ENCODE measurements around the gene GAS5. TPM values are rescaled to one million over a fixed set of nuclear protein-coding genes. Genes with fewer than 3 reads are reported as not detected.
A peak's percentile ranks its signal among the peaks of the same experiment; 100 is the strongest.

Gene GAS5
- total RNA-seq, 2 donors from 2014 or later, result 456 to 587 TPM

DNA sequence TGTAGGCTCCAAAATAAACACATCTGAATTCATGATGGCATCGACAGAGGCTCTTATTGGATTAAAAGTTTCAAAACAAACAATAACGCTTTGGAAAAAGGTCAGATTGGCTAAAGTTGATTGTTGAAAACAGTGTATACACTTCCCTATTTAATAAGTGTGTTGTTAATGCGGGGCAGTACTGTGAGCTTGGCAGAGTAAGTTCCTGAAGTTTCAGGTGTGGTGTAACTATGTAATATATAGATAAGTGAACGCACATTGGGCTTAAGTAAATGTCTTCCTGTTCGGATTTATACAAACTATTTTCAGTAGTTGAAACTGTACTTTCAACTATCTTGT lies 1.2 kb upstream of the GAS5 start:
- H3K9me3 ChIP-seq (ENCODE audit: control insufficient read depth, low read length), result no peaks in the 10 kb centered on the region
- TF ChIP-seq, protein P1, sequence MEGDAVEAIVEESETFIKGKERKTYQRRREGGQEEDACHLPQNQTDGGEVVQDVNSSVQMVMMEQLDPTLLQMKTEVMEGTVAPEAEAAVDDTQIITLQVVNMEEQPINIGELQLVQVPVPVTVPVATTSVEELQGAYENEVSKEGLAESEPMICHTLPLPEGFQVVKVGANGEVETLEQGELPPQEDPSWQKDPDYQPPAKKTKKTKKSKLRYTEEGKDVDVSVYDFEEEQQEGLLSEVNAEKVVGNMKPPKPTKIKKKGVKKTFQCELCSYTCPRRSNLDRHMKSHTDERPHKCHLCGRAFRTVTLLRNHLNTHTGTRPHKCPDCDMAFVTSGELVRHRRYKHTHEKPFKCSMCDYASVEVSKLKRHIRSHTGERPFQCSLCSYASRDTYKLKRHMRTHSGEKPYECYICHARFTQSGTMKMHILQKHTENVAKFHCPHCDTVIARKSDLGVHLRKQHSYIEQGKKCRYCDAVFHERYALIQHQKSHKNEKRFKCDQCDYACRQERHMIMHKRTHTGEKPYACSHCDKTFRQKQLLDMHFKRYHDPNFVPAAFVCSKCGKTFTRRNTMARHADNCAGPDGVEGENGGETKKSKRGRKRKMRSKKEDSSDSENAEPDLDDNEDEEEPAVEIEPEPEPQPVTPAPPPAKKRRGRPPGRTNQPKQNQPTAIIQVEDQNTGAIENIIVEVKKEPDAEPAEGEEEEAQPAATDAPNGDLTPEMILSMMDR (conservative IDR thresholded peaks at IDR 0.05), result no peak
- peaks cover 63% of the 10 kb centered on the region for H3K36me3 ChIP-seq (ENCODE audit: control insufficient read depth, insufficient read depth, low read length)
- H3K27me3 ChIP-seq (ENCODE audit: control insufficient read depth, insufficient read depth, low read length, poor library complexity, severe bottlenecking), result no peaks in the 10 kb centered on the region
- 0 to 11% methylated on average over 1 to 5 of the region's 5 CpGs for WGBS, 2 experiments (ENCODE audit: insufficient coverage in 1 of 2, insufficient read length in 1 of 2)
- no peaks in the 10 kb centered on the region for H3K4me1 ChIP-seq (ENCODE audit: control insufficient read depth, insufficient read depth, low read length)
- H3K4me3 Mint-ChIP-seq, result peak overlapping the region; percentile 96
- no peak for DNase-seq
- H3K4me1 Mint-ChIP-seq, result peaks cover 37% of the 10 kb centered on the region
- H3K27me3 Mint-ChIP-seq (ENCODE audit: insufficient read depth), result no peaks in the 10 kb centered on the region
- H3K36me3 Mint-ChIP-seq (ENCODE audit: low read depth), result peaks cover 67% of the 10 kb centered on the region
- peak overlapping the region; percentile 74 for H3K9ac ChIP-seq (ENCODE audit: extremely low read depth, low read length, poor library complexity, severe bottlenecking)
- no peaks in the 10 kb centered on the region for H3K9me3 Mint-ChIP-seq
- peak overlapping the region; percentile 97 for H3K27ac Mint-ChIP-seq
- H3K4me3 ChIP-seq (ENCODE audit: low read length), result peak overlapping the region; percentile 99
- H3K27ac ChIP-seq (ENCODE audit: low read depth, low read length), result no peak overlapping the region

DNA sequence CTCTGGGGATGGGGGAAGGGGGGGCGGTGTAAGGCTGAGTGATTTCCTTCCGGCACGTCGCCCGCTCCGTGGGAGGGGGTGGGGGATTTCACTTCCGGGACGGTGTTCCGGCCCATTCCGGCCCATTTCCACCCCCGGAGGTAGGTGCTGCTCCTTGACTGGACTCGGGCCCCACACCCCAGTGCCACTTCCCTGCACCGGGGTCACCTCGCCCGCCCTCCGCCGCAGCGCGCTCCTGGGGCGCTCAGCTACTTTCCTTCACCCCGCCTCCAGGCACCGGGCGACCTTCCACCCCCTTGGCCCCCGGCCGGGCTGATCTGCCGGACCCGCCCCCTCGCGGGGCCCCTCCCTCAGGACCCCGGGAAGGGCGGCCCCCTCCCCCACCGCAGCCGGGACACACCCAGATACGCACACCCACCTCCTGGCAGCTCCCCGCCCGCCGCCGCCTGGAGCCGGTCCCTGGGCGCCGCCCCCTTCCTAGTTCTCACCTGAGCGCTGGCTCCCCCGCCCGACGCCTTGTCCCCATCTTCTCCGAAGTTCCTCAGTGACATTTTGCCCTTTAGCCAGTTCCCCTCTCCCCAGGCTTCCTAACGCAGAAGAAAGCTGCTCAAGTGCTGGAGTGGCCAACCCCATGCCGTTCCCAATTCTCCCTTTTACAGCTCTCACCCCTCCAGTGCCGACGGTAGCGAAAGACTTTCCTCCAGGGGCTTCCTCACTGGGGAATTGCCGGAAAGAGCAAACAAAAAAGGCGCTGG lies 654 bp upstream of the GAS5 start, which contains the start of gene ZBTB37:
TSS of gene ZBTB37 (plus strand) at position 115 of the 755 bp plus-strand sequence. CDS start 1,846 bp downstream, outside the sequence.
- H3K27me3 Mint-ChIP-seq (ENCODE audit: insufficient read depth), result no peaks in the 10 kb centered on the region
- peaks cover 37% of the 10 kb centered on the region for H3K4me1 Mint-ChIP-seq
- TF ChIP-seq, protein P1 (conservative IDR thresholded peaks at IDR 0.05), result no peak
- peak; percentile 99 for DNase-seq
- no peaks in the 10 kb centered on the region for H3K4me1 ChIP-seq (ENCODE audit: control insufficient read depth, insufficient read depth, low read length)
- H3K27ac Mint-ChIP-seq, result peak within 1 kb of the TSS; percentile 99
- peak within 1 kb of the TSS; percentile 96 for H3K4me3 Mint-ChIP-seq
- H3K9ac ChIP-seq (ENCODE audit: extremely low read depth, low read length, poor library complexity, severe bottlenecking), result peak within 1 kb of the TSS; percentile 100
- H3K36me3 ChIP-seq (ENCODE audit: control insufficient read depth, insufficient read depth, low read length), result peaks cover 64% of the 10 kb centered on the region
- H3K36me3 Mint-ChIP-seq (ENCODE audit: low read depth), result peaks cover 67% of the 10 kb centered on the region
- H3K9me3 ChIP-seq (ENCODE audit: control insufficient read depth, low read length), result no peaks in the 10 kb centered on the region
- no peaks in the 10 kb centered on the region for H3K9me3 Mint-ChIP-seq
- H3K27me3 ChIP-seq (ENCODE audit: control insufficient read depth, insufficient read depth, low read length, poor library complexity, severe bottlenecking), result no peaks in the 10 kb centered on the region
- WGBS, 2 experiments (ENCODE audit: insufficient coverage in 1 of 2, insufficient read length in 1 of 2), result 0% methylated on average over 10 to 53 of the region's 53 CpGs
- peak within 1 kb of the TSS; percentile 82 for H3K27ac ChIP-seq (ENCODE audit: low read depth, low read length)
- H3K4me3 ChIP-seq (ENCODE audit: low read length), result peak within 1 kb of the TSS; percentile 99

DNA sequence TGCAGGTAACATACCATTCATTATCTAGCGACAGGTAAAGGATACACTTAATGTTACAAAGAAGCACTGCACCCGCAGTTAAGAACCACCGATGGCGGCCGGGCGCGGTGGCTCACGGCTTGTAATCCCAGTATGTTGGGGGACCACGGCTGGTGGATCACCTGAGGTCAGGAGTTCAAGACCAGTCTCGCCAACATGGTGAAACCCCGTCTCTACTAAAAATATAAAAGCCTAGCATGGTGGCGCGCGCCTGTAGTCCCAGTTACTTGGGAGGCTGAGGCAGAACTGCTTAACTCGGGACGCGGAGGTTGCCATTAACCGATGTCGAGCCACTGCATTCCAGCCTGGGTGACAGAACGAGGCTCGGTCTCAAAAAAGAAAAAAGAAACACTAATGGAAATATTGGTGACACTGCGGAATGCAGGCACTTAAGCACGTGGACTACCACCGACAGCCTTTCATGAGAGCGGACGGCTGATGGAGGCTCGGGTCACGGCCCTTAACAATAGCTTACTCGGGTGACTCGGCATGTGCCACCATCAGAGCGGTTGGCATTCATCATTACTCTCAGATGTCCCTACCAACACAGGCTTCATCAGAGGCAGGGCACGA lies 542 bp downstream of the GAS5 start:
- H3K4me3 ChIP-seq (ENCODE audit: low read length), result peak overlapping the region; percentile 99
- peak overlapping the region; percentile 99 for H3K27ac Mint-ChIP-seq
- no peaks in the 10 kb centered on the region for H3K27me3 ChIP-seq (ENCODE audit: control insufficient read depth, insufficient read depth, low read length, poor library complexity, severe bottlenecking)
- H3K9ac ChIP-seq (ENCODE audit: extremely low read depth, low read length, poor library complexity, severe bottlenecking), result peak overlapping the region; percentile 100
- no peaks in the 10 kb centered on the region for H3K4me1 ChIP-seq (ENCODE audit: control insufficient read depth, insufficient read depth, low read length)
- DNase-seq, result no peak
- H3K9me3 Mint-ChIP-seq, result no peaks in the 10 kb centered on the region
- H3K9me3 ChIP-seq (ENCODE audit: control insufficient read depth, low read length), result no peaks in the 10 kb centered on the region
- peaks cover 63% of the 10 kb centered on the region for H3K36me3 ChIP-seq (ENCODE audit: control insufficient read depth, insufficient read depth, low read length)
- H3K27ac ChIP-seq (ENCODE audit: low read depth, low read length), result peak overlapping the region; percentile 82
- H3K4me1 Mint-ChIP-seq, result peaks cover 37% of the 10 kb centered on the region
- TF ChIP-seq, protein P1 (conservative IDR thresholded peaks at IDR 0.05), result no peak
- no peaks in the 10 kb centered on the region for H3K27me3 Mint-ChIP-seq (ENCODE audit: insufficient read depth)
- WGBS, 2 experiments (ENCODE audit: insufficient coverage in 1 of 2, insufficient read length in 1 of 2), result 0 to 2% methylated on average over 13 to 32 of the region's 32 CpGs
- peaks cover 67% of the 10 kb centered on the region for H3K36me3 Mint-ChIP-seq (ENCODE audit: low read depth)
- peak overlapping the region; percentile 96 for H3K4me3 Mint-ChIP-seq

Measured in endodermal cell (in vitro differentiated cells).